GM15510 (cell line): Measurements from ENCODE around the gene PTCD2.

Experiments
- POLR2A ChIP-seq: IDR thresholded peaks from 3 replicates; pipeline ENCODE4 v1.6.1; 2011; ENCODE audit warnings: borderline replicate concordance; ENCODE audit not compliant: insufficient read length; ENCODE audit errors: extremely low read depth

Gene PTCD2

DNA sequence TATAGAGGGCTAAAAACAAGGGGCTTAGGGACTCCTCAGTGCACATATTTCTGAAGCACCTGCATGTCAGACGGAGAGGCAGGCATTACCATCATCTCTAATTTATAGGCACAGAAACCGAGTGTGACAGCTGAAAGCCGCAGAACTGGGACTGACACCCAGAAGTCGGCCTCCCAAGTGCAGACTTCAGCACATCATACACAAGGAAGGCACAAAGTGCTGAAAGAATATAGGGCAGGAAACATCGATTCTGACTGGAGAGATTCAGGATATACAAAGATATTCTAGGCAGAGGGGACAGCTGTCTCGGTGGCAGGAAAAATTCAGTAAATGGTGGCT lies 11.4 kb upstream of the PTCD2 start:
- no peak for TF ChIP-seq POLR2A

GRCh38 chr5:72313141-72313540 lies 7.0 kb upstream of the PTCD2 start:
- no peak for TF ChIP-seq POLR2A

DNA sequence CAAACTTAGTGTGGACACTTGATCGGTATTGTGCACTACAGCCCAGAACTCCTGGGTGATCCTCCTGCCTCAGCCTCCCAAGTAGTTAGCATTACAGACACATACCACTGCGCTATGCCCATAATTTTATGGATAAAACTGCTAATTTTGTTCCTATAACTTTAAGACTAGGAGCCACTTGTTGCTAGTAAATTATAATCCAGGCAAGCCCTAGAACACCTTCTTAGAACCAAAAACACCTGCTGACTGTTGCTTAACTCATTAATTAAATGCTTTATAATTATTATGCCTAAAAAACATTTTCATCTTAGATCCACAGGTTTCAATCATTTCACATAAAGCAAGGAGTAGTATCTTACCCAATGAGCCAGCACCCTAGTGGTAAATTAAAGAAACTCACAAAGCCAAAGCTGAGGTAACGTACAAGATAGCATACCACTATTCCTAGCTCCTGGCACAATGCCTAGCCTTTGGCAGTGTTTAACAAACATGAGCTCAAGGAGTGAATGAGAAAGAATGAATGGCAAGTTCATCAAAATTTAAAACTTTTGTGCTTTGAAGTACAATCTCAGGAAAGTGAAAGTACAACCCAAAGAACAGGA lies 5.5 kb upstream of the PTCD2 start:
- no peak for TF ChIP-seq POLR2A

DNA sequence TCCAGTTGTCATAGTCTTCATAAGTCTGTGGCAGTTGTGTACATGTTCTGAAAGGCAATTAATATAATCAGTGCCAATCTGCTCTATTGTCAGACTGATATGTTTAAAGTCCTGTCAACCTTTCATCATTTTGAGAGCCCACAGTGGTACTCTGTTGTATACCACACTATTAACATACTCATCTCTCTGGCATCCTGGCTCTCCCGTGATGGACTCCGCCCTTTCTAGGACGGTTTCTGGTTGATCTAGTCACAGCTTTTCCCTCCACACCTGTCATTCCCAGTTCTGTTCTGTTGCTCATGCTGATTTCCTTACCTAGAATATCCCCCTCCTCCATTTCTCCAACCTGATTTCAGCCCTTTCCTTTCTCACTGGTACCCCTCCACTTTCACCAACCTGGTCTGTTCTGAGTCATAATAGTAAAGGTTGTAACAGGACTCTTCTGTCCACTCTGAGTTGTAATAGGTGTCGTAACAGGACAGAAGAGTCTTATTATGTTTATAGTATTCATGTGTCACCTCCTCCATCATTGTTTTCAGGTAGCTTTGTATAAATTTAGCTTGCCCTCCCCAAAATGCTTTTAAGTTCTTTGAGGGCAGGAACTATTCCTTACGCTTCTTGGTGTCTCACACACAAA lies 4.1 kb downstream of the PTCD2 start:
- TF ChIP-seq POLR2A: no peak

GRCh38 chr5:72325566-72326305 lies 5.6 kb downstream of the PTCD2 start:
- TF ChIP-seq POLR2A: no peak

DNA sequence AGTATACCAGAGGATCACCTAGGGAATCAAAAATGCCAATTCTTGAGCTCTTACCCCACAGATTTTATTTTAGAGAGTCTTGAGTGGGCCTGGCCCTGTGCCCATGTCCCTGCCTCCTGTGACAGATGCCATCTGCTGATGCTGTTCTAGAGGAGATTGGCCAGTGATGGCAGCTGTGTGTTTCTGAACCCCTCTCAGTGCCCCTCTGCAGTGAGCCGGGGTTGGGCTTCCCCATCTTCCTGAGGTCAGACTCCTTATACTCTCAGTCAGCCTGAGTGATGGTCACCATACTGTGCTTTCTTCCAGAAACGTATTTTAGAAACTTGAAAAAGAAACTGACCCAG lies 6.1 kb downstream of the PTCD2 start:
- TF ChIP-seq POLR2A: no peak

DNA sequence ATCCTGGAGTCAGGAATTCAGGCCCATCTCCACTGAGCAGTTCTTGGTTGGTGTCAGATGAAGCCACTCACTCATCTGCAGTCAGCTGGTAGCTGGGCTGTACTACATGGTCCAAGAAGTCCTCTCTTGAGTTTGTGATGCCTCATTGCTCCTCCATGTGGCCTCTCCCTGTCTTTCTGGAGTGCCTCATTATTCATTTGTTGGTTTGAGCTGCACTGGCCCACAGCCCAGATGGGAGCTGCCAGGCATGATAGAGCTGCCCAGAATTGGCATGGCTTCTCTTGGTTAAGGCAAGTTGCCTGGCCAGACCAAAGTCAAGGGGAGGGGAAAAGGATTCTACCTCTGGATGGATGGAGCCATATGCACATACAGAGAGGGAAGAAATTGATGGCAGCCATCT lies 8.0 kb downstream of the PTCD2 start:
- TF ChIP-seq POLR2A: no peak

DNA sequence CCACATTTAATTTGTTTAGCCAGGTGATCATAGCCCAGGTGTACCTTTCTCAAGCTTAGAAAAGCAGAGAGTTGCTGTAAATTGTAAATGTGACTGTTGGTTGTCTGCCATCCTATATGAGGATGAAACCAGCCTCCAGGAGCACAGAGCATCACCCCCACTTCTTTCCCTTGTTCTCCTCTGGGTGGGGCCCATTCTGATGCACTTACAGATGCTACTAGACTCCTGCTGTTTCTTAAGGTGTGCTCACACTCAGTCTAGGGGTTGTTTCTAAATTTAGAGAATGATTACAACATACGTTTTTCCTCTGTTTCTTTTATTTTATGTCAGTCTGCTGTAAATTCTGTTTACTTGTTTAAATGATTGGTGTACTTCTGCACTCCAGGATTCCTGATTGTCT lies 10.5 kb downstream of the PTCD2 start:
- TF ChIP-seq POLR2A: no peak

GRCh38 chr5:72337159-72337558 lies 17.0 kb downstream of the PTCD2 start:
- no peak for TF ChIP-seq POLR2A

DNA sequence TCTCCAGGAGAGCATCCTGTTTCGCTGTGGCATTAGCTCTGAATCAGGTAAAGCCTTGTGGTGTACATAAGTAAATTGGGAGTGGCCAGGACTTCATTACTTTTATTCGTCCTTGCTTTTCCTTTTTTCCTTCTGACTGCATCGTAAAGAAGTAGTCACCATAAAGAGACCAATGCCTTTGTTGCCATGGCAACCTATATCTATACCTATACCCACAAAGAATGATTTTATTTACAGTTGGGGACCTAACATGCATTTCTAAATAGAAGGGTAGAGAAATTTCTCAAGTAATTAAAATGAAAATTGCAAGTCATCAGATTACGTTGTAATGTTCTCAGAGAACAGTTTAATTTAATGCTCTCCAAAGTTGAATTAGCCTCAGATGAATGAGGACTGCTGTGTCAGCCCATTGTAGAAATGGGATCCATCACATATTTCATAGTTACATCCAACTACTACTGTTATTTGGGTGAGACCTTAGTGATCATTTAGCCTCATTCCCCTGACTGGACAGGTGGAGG lies 18.6 kb downstream of the PTCD2 start:
- TF ChIP-seq POLR2A: no peak

DNA sequence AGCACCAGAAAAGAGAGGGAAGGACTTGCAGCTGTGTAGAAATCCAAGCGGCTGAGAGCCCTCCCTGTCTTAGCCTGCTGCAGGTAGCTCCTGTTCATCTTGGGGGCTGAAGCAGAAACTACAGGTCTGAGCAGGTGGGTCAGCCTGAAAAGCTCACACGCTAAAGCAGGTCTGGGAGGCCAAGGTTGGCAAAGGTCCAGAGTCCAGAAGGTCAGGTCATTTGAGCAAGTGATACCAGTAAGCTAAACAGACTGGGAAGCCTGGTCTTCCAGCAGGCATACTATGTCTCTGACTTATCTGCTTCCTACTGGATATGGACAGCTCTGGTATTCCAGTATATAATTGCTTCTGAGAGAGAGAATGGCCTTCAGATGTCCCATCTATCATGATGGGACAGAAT lies 26.2 kb downstream of the PTCD2 start:
- TF ChIP-seq POLR2A: no peak

- TF ChIP-seq POLR2A: no peak
Observed at GRCh38 chr5:72347801-72348308, 27.7 kb downstream of the PTCD2 start.

DNA sequence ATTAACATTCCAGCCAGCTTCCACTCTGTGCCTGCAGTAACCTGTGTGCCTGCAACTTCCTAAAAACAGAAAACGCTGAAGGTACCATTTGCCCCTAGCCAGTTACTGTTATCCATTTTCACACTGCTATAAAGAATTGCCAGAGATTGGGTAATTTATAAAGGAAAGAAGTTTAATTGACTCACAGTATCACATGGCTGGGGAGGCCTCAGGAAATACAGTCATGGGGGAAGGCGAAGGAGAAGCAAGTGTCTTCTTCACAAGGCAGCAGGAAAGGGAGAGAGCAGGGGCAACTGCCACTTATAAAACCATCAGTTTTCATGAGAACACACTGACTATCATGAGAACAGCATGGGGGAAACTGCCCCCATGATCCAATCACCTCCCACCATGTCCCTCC lies 31.2 kb downstream of the PTCD2 start:
- TF ChIP-seq POLR2A: no peak

DNA sequence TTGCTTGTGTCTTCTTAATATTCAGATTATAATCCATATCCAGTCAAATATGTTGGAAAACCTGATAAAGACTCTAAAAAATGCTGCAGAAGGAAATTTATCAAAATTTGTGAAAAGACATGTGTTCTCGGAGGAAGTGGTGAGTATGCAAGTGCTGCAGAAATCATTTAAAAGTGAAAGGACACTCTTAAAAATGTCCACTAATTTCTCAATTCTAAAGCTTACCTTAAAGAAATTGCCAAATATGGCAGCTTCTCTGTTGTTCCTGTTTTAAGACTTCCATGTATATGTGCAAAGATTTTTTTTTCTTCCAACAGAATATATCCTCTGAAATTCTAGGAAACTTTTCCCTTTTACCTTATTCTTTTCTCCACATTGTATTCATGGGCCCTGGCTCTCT lies 32.4 kb downstream of the PTCD2 start:
- no peak for TF ChIP-seq POLR2A

GRCh38 chr5:72353046-72353445 lies 32.9 kb downstream of the PTCD2 start:
- no peak for TF ChIP-seq POLR2A
